SK-N-SH treated with all-trans-retinoic acid at 6 μM for 48 hours (cell line): ENCODE results near the gene ADCY9.

Experiments
- ATAC-seq: fragments of 200-7000 bp; cut with Tn5 transposase; 3 replicates; pipeline ENCODE4 v1.9.1; 2020; ENCODE audit warnings: mild to moderate bottlenecking, moderate library complexity
- ARNTL ChIP-seq: fragments of 450-650 bp; formaldehyde crosslinking; IDR thresholded peaks from 2 replicates; pipeline ENCODE4 v1.5.0; 2020; ENCODE audit warnings: low read depth, mild to moderate bottlenecking, moderate library complexity, borderline replicate concordance
- CSDC2 ChIP-seq: fragments of 250-450 bp; sonication (Bioruptor Pico); IDR thresholded peaks from 2 replicates; pipeline ENCODE4 v1.5.0; 2020; ENCODE audit warnings: mild to moderate bottlenecking, moderate library complexity
- ESRRG ChIP-seq: fragments of 250-450 bp; sonication (Bioruptor Pico); IDR thresholded peaks from 2 replicates; pipeline ENCODE4 v1.6.1; 2021; ENCODE audit warnings: mild to moderate bottlenecking
- GLIS3 ChIP-seq: fragments of 250-450 bp; sonication (Bioruptor Pico); IDR thresholded peaks from 2 replicates; pipeline ENCODE4 v1.5.0; 2020; ENCODE audit warnings: mild to moderate bottlenecking, moderate library complexity
- ISL1 ChIP-seq: fragments of 250-450 bp; sonication (Bioruptor Pico); IDR thresholded peaks from 2 replicates; pipeline ENCODE4 v2.1.2; 2022; ENCODE audit warnings: mild to moderate bottlenecking, moderate library complexity
- OSR1 ChIP-seq: fragments of 250-450 bp; sonication (Bioruptor Pico); IDR thresholded peaks from 2 replicates; pipeline ENCODE4 v1.8.0; 2022; ENCODE audit warnings: moderate library complexity, mild to moderate bottlenecking, inconsistent platforms
- PPARA ChIP-seq: fragments of 250-450 bp; sonication (Bioruptor Pico); IDR thresholded peaks from 2 replicates; pipeline ENCODE4 v1.5.0; 2020; ENCODE audit warnings: mild to moderate bottlenecking, borderline replicate concordance
- RARB ChIP-seq: fragments of 250-450 bp; sonication (Bioruptor Pico); IDR thresholded peaks from 2 replicates; pipeline ENCODE4 v1.8.0; 2021; ENCODE audit warnings: mild to moderate bottlenecking, moderate library complexity
- SNAI2 ChIP-seq: fragments of 250-450 bp; sonication (Bioruptor Pico); IDR thresholded peaks from 2 replicates; pipeline ENCODE4 v1.5.0; 2020; ENCODE audit warnings: mild to moderate bottlenecking, moderate library complexity
- TCF4 ChIP-seq: fragments of 250-450 bp; sonication (Bioruptor Pico); IDR thresholded peaks from 2 replicates; pipeline ENCODE4 v1.8.0; 2021; ENCODE audit warnings: mild to moderate bottlenecking, moderate library complexity, borderline replicate concordance
- TOX ChIP-seq: fragments of 250-450 bp; sonication (Bioruptor Pico); IDR thresholded peaks from 2 replicates; pipeline ENCODE4 v1.8.0; 2021; ENCODE audit warnings: mild to moderate bottlenecking, moderate library complexity, borderline replicate concordance
- ZC3H10 ChIP-seq: fragments of 250-450 bp; sonication (Bioruptor Pico); IDR thresholded peaks from 2 replicates; pipeline ENCODE4 v1.5.1; 2021; ENCODE audit warnings: mild to moderate bottlenecking, moderate library complexity
- ZFP3 ChIP-seq: fragments of 250-450 bp; sonication (Bioruptor Pico); IDR thresholded peaks from 2 replicates; pipeline ENCODE4 v1.5.0; 2020; ENCODE audit warnings: mild to moderate bottlenecking, moderate library complexity
- ZFP30 ChIP-seq: fragments of 450-650 bp; formaldehyde crosslinking; IDR thresholded peaks from 2 replicates; pipeline ENCODE4 v1.5.0; 2022; ENCODE audit warnings: mild to moderate bottlenecking, moderate library complexity
- ZNF565 ChIP-seq: fragments of 450-650 bp; formaldehyde crosslinking; conservative IDR thresholded peaks from 2 replicates; pipeline ENCODE4 v1.5.0; 2020; ENCODE audit warnings: low read depth, mild to moderate bottlenecking, moderate library complexity
- ZNF70 ChIP-seq: fragments of 450-650 bp; formaldehyde crosslinking; IDR thresholded peaks from 2 replicates; pipeline ENCODE4 v1.5.0; 2020; ENCODE audit warnings: mild to moderate bottlenecking, moderate library complexity
- ZNF8 ChIP-seq: fragments of 450-650 bp; formaldehyde crosslinking; IDR thresholded peaks from 2 replicates; pipeline ENCODE4 v1.5.0; 2020; ENCODE audit warnings: mild to moderate bottlenecking, moderate library complexity
- TF ChIP-seq, protein P1 (sequence below): fragments of 250-450 bp; sonication (Bioruptor Pico); IDR thresholded peaks from 2 replicates; pipeline ENCODE4 v1.5.0; 2020; ENCODE audit warnings: mild to moderate bottlenecking, moderate library complexity
- TF ChIP-seq, protein P2 (sequence below): fragments of 250-450 bp; sonication (Bioruptor Pico); IDR thresholded peaks from 2 replicates; pipeline ENCODE4 v1.5.1; 2020; ENCODE audit warnings: low read depth, mild to moderate bottlenecking, moderate library complexity
- TF ChIP-seq, protein P3 (sequence below): fragments of 250-450 bp; sonication (Bioruptor Pico); IDR thresholded peaks from 2 replicates; pipeline ENCODE4 v1.8.0; 2021; ENCODE audit warnings: low read depth, mild to moderate bottlenecking, moderate library complexity, borderline replicate concordance
- TF ChIP-seq, protein P4 (sequence below): fragments of 250-450 bp; sonication (Bioruptor Pico); IDR thresholded peaks from 2 replicates; pipeline ENCODE4 v1.5.1; 2021; ENCODE audit warnings: mild to moderate bottlenecking, moderate library complexity

ADCY9 gene

DNA sequence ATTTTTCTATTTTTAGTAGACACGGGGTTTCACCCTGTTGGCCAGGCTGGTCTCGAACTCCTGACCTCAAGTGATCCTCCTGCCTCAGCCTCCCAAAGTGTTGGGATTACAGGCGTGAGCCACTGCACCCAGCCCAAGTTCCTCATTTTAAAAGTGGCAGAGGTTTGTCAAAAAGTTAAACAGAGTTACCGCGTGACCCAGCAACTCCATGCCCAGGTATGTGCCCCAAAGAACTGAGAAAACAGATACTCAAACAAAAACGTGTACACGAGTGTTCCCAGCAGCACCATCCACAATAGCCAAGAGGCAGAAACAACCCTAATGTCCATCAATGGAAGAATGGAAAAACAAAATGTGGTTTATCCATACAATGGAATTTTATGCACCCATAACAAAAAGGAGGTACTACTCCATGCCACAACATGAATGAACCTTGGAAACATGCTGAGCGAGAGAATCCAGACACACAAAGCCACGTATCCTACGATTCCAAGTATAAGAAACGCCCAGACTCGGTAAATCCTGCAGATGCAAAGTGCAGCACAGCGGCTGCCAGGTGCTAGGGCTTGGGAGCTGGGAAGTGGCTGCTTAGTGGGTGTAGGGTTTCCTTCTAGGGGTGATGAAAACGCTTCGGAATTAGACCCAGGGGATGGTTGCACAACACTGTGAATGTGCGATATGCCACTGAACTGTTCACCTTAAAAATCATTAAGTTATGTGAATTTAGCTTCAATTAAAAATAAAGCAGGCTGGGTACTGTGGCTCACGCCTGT is 24.8 kb downstream of the ADCY9 start:
- ATAC-seq: no peak
- TF ChIP-seq, protein P1, sequence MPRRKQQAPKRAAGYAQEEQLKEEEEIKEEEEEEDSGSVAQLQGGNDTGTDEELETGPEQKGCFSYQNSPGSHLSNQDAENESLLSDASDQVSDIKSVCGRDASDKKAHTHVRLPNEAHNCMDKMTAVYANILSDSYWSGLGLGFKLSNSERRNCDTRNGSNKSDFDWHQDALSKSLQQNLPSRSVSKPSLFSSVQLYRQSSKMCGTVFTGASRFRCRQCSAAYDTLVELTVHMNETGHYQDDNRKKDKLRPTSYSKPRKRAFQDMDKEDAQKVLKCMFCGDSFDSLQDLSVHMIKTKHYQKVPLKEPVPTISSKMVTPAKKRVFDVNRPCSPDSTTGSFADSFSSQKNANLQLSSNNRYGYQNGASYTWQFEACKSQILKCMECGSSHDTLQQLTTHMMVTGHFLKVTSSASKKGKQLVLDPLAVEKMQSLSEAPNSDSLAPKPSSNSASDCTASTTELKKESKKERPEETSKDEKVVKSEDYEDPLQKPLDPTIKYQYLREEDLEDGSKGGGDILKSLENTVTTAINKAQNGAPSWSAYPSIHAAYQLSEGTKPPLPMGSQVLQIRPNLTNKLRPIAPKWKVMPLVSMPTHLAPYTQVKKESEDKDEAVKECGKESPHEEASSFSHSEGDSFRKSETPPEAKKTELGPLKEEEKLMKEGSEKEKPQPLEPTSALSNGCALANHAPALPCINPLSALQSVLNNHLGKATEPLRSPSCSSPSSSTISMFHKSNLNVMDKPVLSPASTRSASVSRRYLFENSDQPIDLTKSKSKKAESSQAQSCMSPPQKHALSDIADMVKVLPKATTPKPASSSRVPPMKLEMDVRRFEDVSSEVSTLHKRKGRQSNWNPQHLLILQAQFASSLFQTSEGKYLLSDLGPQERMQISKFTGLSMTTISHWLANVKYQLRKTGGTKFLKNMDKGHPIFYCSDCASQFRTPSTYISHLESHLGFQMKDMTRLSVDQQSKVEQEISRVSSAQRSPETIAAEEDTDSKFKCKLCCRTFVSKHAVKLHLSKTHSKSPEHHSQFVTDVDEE: no peak
- TF ChIP-seq OSR1 (CRISPR knock-in tag) (no peak), CSDC2 (no peak), ZNF70 (CRISPR knock-in tag) (no peak), ZFP30 (no peak), TCF4 (no peak), ZC3H10 (CRISPR knock-in tag) (no peak), ZNF8 (CRISPR knock-in tag) (no peak), ARNTL (no peak), SNAI2 (no peak), ZNF565 (CRISPR knock-in tag) (no peak), ISL1 (no peak), ESRRG (CRISPR knock-in tag) (no peak), ZFP3 (CRISPR knock-in tag) (no peak), PPARA (CRISPR knock-in tag) (no peak)
- TF ChIP-seq, protein P2, sequence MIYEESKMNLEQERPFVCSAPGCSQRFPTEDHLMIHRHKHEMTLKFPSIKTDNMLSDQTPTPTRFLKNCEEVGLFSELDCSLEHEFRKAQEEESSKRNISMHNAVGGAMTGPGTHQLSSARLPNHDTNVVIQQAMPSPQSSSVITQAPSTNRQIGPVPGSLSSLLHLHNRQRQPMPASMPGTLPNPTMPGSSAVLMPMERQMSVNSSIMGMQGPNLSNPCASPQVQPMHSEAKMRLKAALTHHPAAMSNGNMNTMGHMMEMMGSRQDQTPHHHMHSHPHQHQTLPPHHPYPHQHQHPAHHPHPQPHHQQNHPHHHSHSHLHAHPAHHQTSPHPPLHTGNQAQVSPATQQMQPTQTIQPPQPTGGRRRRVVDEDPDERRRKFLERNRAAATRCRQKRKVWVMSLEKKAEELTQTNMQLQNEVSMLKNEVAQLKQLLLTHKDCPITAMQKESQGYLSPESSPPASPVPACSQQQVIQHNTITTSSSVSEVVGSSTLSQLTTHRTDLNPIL (CRISPR knock-in tag): no peak
- TF ChIP-seq, protein P3, sequence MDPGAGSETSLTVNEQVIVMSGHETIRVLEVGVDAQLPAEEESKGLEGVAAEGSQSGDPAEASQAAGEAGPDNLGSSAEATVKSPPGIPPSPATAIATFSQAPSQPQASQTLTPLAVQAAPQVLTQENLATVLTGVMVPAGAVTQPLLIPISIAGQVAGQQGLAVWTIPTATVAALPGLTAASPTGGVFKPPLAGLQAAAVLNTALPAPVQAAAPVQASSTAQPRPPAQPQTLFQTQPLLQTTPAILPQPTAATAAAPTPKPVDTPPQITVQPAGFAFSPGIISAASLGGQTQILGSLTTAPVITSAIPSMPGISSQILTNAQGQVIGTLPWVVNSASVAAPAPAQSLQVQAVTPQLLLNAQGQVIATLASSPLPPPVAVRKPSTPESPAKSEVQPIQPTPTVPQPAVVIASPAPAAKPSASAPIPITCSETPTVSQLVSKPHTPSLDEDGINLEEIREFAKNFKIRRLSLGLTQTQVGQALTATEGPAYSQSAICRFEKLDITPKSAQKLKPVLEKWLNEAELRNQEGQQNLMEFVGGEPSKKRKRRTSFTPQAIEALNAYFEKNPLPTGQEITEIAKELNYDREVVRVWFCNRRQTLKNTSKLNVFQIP (CRISPR knock-in tag): no peak

DNA sequence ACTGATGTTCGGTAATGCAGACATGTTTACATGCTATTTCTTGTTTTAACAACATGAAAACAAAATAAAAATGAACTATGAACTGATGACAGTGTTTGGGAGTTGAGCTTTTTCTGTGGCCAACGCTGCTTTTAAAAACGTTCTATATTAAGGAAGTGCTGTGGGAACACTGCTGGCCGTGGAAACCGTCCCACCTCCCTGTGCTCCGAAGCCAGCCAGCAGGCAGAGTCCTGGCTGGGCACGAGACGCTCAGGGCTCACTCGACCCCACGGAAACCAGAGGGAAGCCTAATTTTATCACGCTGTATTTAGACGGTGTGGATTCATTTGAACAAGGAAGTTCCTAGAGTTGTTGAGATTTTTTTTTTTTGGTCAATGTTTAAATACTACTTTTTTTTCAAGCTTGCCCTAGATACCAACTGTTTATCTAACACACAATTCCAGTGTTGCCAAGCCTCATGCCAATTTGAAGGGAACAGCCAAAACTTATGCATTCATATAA is 25.8 kb downstream of the ADCY9 start:
- TF ChIP-seq, protein P4, sequence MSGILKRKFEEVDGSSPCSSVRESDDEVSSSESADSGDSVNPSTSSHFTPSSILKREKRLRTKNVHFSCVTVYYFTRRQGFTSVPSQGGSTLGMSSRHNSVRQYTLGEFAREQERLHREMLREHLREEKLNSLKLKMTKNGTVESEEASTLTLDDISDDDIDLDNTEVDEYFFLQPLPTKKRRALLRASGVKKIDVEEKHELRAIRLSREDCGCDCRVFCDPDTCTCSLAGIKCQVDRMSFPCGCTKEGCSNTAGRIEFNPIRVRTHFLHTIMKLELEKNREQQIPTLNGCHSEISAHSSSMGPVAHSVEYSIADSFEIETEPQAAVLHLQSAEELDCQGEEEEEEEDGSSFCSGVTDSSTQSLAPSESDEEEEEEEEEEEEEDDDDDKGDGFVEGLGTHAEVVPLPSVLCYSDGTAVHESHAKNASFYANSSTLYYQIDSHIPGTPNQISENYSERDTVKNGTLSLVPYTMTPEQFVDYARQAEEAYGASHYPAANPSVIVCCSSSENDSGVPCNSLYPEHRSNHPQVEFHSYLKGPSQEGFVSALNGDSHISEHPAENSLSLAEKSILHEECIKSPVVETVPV (CRISPR knock-in tag): no peak
- TF ChIP-seq, protein P3 (CRISPR knock-in tag): no peak
- TF ChIP-seq CSDC2 (no peak), ZC3H10 (CRISPR knock-in tag) (no peak), ZFP3 (CRISPR knock-in tag) (no peak), ZNF565 (CRISPR knock-in tag) (no peak), ZNF70 (CRISPR knock-in tag) (no peak), TOX (CRISPR knock-in tag) (no peak), SNAI2 (no peak), TCF4 (no peak), GLIS3 (no peak), RARB (CRISPR knock-in tag) (no peak), ZNF8 (CRISPR knock-in tag) (no peak), ARNTL (no peak)
- TF ChIP-seq, protein P2 (CRISPR knock-in tag): no peak
- no peak for ATAC-seq
